Measurements from ENCODE around the gene N4BP2L2. TPM values are rescaled to one million over a fixed set of nuclear protein-coding genes. Genes with fewer than 3 reads are reported as not detected.

The N4BP2L2 gene
- total and polyA plus RNA-seq, 2 of the 8 experiments (the other 6 are each of a cell fraction or from before 2014, with no cell fraction given): 14.6 to 67.6 TPM

- H2BK120ac ChIP-seq (replicated peaks; ENCODE audit: low read depth, low read length): no peak overlapping the region
- WGBS, 2 experiments (ENCODE audit: extremely low coverage in 1 of 2, insufficient coverage in 1 of 2, insufficient read length in 1 of 2, insufficient replicate concordance in 2 of 2, low coverage in 1 of 2, low lambda C conversion rate in 2 of 2, missing lambda C conversion rate in 1 of 2): 93% methylated on average over 3 of the region's 3 CpGs; no CpG with 5 or more reads in 1 of the 2 experiments
- no peak overlapping the region for H3K4me2 ChIP-seq (ENCODE audit: insufficient read depth in 1 of 2, low read depth in 2 of 2, low read length in 2 of 2)
- H3K23me2 ChIP-seq (ENCODE audit: low read depth, low read length): no peaks in the 10 kb centered on the region
- H4K91ac ChIP-seq (replicated peaks; ENCODE audit: insufficient read length, low read length): no peak overlapping the region
- H3K27me3 ChIP-seq (replicated peaks in 1 of 4; ENCODE audit: control insufficient read depth in 3 of 4, extremely low read depth in 1 of 4, insufficient read depth in 3 of 4, low read length in 3 of 4): no peaks in the 10 kb centered on the region
- DNase-seq (ENCODE audit: low read depth in 1 of 2, low spot score in 2 of 2) (no peak), FAIRE-seq (no peak)
- H3K79me1 ChIP-seq (ENCODE audit: low read depth, low read length): no peaks in the 10 kb centered on the region
- no peak overlapping the region for H2BK5ac ChIP-seq (ENCODE audit: low read depth, low read length)
- H3K79me2 ChIP-seq (ENCODE audit: control insufficient read depth in 1 of 2, insufficient read depth in 2 of 2, low read length in 2 of 2): no peaks in the 10 kb centered on the region
- H4K5ac ChIP-seq (ENCODE audit: insufficient read length, low read depth, low read length): no peak overlapping the region
- no peak overlapping the region for H3K4ac ChIP-seq (replicated peaks; ENCODE audit: insufficient read length, low read depth, low read length)
- no peak overlapping the region for H3K9ac ChIP-seq (replicated peaks in 1 of 4; ENCODE audit: extremely low read depth in 1 of 4, low read depth in 3 of 4, low read length in 3 of 4)
- H4K20me1 ChIP-seq (replicated peaks in 1 of 2; ENCODE audit: control insufficient read depth in 1 of 2, insufficient read depth in 2 of 2, low read length in 2 of 2): peaks cover 0 to 3% of the 10 kb centered on the region in 2 experiments
- H3K36me3 ChIP-seq (ENCODE audit: control insufficient read depth in 2 of 4, insufficient read depth in 4 of 4, low read length in 3 of 4): peaks cover 2 to 23% (median 4%) of the 10 kb centered on the region in 4 experiments; a peak in 7 of 8 replicates
- H3K14ac ChIP-seq (ENCODE audit: insufficient read length): no peak overlapping the region
- no peak overlapping the region for H3K18ac ChIP-seq (ENCODE audit: extremely low read depth, low read length)
- H3K9me3 ChIP-seq (ENCODE audit: insufficient read depth in 2 of 2, low read depth in 1 of 2, low read length in 1 of 2): no peaks in the 10 kb centered on the region
- H3K56ac ChIP-seq (replicated peaks; ENCODE audit: insufficient read length, low read depth, low read length): no peak overlapping the region
- H3K27ac ChIP-seq (ENCODE audit: low read depth, low read length): no peak overlapping the region
- no peak overlapping the region for H3K23ac ChIP-seq (ENCODE audit: insufficient read length)
- no peak overlapping the region for H3K4me3 ChIP-seq (ENCODE audit: extremely low read depth in 1 of 4, insufficient read depth in 2 of 4, low read depth in 3 of 4, low read length in 4 of 4)
- no peak overlapping the region for H2BK12ac ChIP-seq (ENCODE audit: low read depth, low read length)
- POLR2A ChIA-PET (ENCODE audit: partially characterized antibody): no interaction called here
- H2BK15ac ChIP-seq (ENCODE audit: low read length): no peak overlapping the region
- no peak overlapping the region for H2AFZ ChIP-seq (ENCODE audit: low read length)
- H4K8ac ChIP-seq (ENCODE audit: extremely low read depth, insufficient read depth, low read length): no peak overlapping the region
- no peak overlapping the region for H2BK20ac ChIP-seq (ENCODE audit: low read length)
- CTCF ChIA-PET (ENCODE audit: partially characterized antibody): interaction anchor here (0.7 kb wide), 1 partner anchor 1277 kb away, joined by 4 read pairs; no protein-coding TSS in a partner anchor
- H3K4me1 ChIP-seq (replicated peaks in 1 of 4; ENCODE audit: control insufficient read depth in 3 of 4, insufficient read depth in 4 of 4, low read length in 3 of 4): no peaks in the 10 kb centered on the region
- H2AK5ac ChIP-seq (ENCODE audit: low read depth, low read length): no peak overlapping the region
Measured at GRCh38 chr13:32515246-32515645, 23.3 kb downstream of the N4BP2L2 start.
